ENCODE data around the gene COMP. TPM values are rescaled to one million over a fixed set of nuclear protein-coding genes. Genes with fewer than 3 reads are reported as not detected.

Gene COMP
- total RNA-seq, 1 experiment from 2014 or later: 0.13 TPM

GRCh38 chr19:18799389-18799970 lies 8.4 kb upstream of the COMP start:
- no peak overlapping the region for H3K27ac Mint-ChIP-seq
- H3K9me3 Mint-ChIP-seq: no peaks in the 10 kb centered on the region
- ChIA-PET CTCF (interaction anchor here (2.1 kb wide), 1 partner anchor 48 kb away, joined by 6 read pairs; no protein-coding TSS in a partner anchor), POLR2A (no interaction called here)
- ATAC-seq: no peak
- H3K4me3 Mint-ChIP-seq: no peak overlapping the region
- no peaks in the 10 kb centered on the region for H3K4me1 Mint-ChIP-seq
- peaks cover 35% of the 10 kb centered on the region for H3K27me3 Mint-ChIP-seq (ENCODE audit: low read depth)
- TF ChIP-seq MAX (CRISPR knock-in tag; IDR thresholded peaks at IDR 0.05) (no peak), AFF4 (CRISPR knock-in tag; IDR thresholded peaks at IDR 0.05; ENCODE audit: borderline replicate concordance) (no peak), RORB (CRISPR knock-in tag; IDR thresholded peaks at IDR 0.05) (no peak), FOXP4 (CRISPR knock-in tag; IDR thresholded peaks at IDR 0.05) (no peak), FOXK1 (CRISPR knock-in tag; IDR thresholded peaks at IDR 0.05) (no peak)
- no peak for DNase-seq (ENCODE audit: low spot score)
- H3K36me3 Mint-ChIP-seq: no peaks in the 10 kb centered on the region

- no peaks in the 10 kb centered on the region for H3K36me3 Mint-ChIP-seq
Observed at GRCh38 chr19:18798384-18799352, 7.6 kb upstream of the COMP start.

More at GRCh38 chr19:18798384-18799352, 7.6 kb upstream of the COMP start:
- Mint-ChIP-seq H3K27me3 (ENCODE audit: low read depth) (peaks cover 40% of the 10 kb centered on the region), H3K4me1 (no peaks in the 10 kb centered on the region), H3K27ac (no peak overlapping the region), H3K4me3 (no peak overlapping the region), H3K9me3 (no peaks in the 10 kb centered on the region)
- ChIA-PET POLR2A (no interaction called here), CTCF (interaction anchor here (1.5 to 2.1 kb wide), 3 partner anchors 27 to 277 kb away, joined by 3 to 6 read pairs (median 4); partner anchors contain the start of gene ELL)
- no peak for TF ChIP-seq ZNF423 (CRISPR knock-in tag; IDR thresholded peaks at IDR 0.05)
- TF ChIP-seq MLX (CRISPR knock-in tag; IDR thresholded peaks at IDR 0.05): no peak
- no peak for TF ChIP-seq ZNF416 (CRISPR knock-in tag; IDR thresholded peaks at IDR 0.05)
- TF ChIP-seq USF1 (CRISPR knock-in tag; IDR thresholded peaks at IDR 0.05): no peak
- no peak for TF ChIP-seq ZNF396 (CRISPR knock-in tag; IDR thresholded peaks at IDR 0.05; ENCODE audit: borderline replicate concordance)
- TF ChIP-seq ZNF317 (CRISPR knock-in tag; IDR thresholded peaks at IDR 0.05; ENCODE audit: borderline replicate concordance, low read depth): no peak
- no peak for TF ChIP-seq NFYB (CRISPR knock-in tag; conservative IDR thresholded peaks at IDR 0.05; ENCODE audit: low read depth)
- no peak for TF ChIP-seq ZNF671 (CRISPR knock-in tag; IDR thresholded peaks at IDR 0.05)
- no peak for TF ChIP-seq AFF4 (CRISPR knock-in tag; IDR thresholded peaks at IDR 0.05; ENCODE audit: borderline replicate concordance)
- no peak for TF ChIP-seq GTF2I (CRISPR knock-in tag; conservative IDR thresholded peaks at IDR 0.05)
- TF ChIP-seq RORB (CRISPR knock-in tag; IDR thresholded peaks at IDR 0.05): no peak
- no peak for TF ChIP-seq E2F1 (CRISPR knock-in tag; IDR thresholded peaks at IDR 0.05)
- no peak for TF ChIP-seq MYBL2 (CRISPR knock-in tag; IDR thresholded peaks at IDR 0.05)
- no peak for DNase-seq (ENCODE audit: low spot score)
- ATAC-seq: peak; percentile 67

Data from WTC11 (cell line).